PC-3 (cell line): ENCODE data around the gene CCDC183. TPM values are rescaled to one million over a fixed set of nuclear protein-coding genes. Genes with fewer than 3 reads are reported as not detected.

Experiments
- ATAC-seq: fragments of 200-7000 bp; cut with Tn5 transposase; 2 replicates; pipeline ENCODE4 v1.9.1; 2020; ENCODE audit warnings: mild to moderate bottlenecking, moderate library complexity
- BruUV-seq: library from RNA; stranded (reverse); fragments of 400-500 nt; replicated peaks from 2 replicates; lab custom pipeline; 2021; lab: Mats Ljungman, UMichigan
- CTCF ChIA-PET: fragments of 300-600 bp; sonication (Branson Sonifier 250); formaldehyde crosslinking; loops from one replicate; lab custom pipeline; 2022; ENCODE audit warnings: antibody characterized with exemption; lab: Charles Lee
- POLR2A ChIA-PET: fragments of 300-600 bp; sonication (Branson Sonifier 250); formaldehyde crosslinking; loops from one replicate; lab custom pipeline; 2022; ENCODE audit warnings: antibody characterized with exemption; ENCODE audit not compliant: unreplicated experiment; lab: Charles Lee
- DNase-seq: peaks from one replicate; pipeline ENCODE4 v3.0.0-alpha.2; 2015
- H2AFZ ChIP-seq: fragments of 300-600 bp; sonication (generic); 2 replicates; pipeline ENCODE4 v1.6.0; 2016; ENCODE audit warnings: antibody characterized with exemption, low read length
- H3F3A ChIP-seq: fragments of 300-600 bp; sonication (generic); one replicate; pipeline ENCODE4 v1.6.0; 2017; ENCODE audit warnings: antibody characterized with exemption, low read length, control low read depth, mild to moderate bottlenecking; ENCODE audit not compliant: unreplicated experiment
- H3K27ac ChIP-seq: fragments of 300-600 bp; sonication (generic); 2 replicates; pipeline ENCODE4 v1.5.1; 2016; ENCODE audit warnings: mild to moderate bottlenecking, low read length
- H3K27me3 ChIP-seq: fragments of 300-600 bp; sonication (generic); 2 replicates; pipeline ENCODE4 v1.6.1; 2016; ENCODE audit warnings: low read length, mixed read lengths
- H3K36me3 ChIP-seq: fragments of 300-600 bp; sonication (generic); 2 replicates; pipeline ENCODE4 v1.6.1; 2016; ENCODE audit warnings: low read depth, mixed run types, low read length, mixed read lengths
- H3K4me1 ChIP-seq: fragments of 300-600 bp; sonication (generic); 2 replicates; pipeline ENCODE4 v1.5.1; 2016; ENCODE audit warnings: low read length; ENCODE audit not compliant: insufficient read depth
- H3K4me2 ChIP-seq: fragments of 300-600 bp; sonication (generic); 2 replicates; pipeline ENCODE4 v1.6.0; 2016; ENCODE audit warnings: low read length
- H3K4me3 ChIP-seq: fragments of 300-600 bp; sonication (generic); 2 replicates; pipeline ENCODE4 v1.5.1; 2016; ENCODE audit warnings: mild to moderate bottlenecking, low read length, mixed read lengths
- H3K79me2 ChIP-seq: fragments of 300-600 bp; sonication (generic); 2 replicates; pipeline ENCODE4 v1.6.1; 2017; ENCODE audit warnings: low read length, mixed read lengths
- H3K9ac ChIP-seq: fragments of 300-600 bp; sonication (generic); 2 replicates; pipeline ENCODE4 v1.6.0; 2016; ENCODE audit warnings: mild to moderate bottlenecking, low read length
- H3K9me2 ChIP-seq: fragments of 300-600 bp; sonication (generic); replicated peaks from 2 replicates; pipeline ENCODE4 v1.6.1; 2016; ENCODE audit warnings: mixed run types, low read length, mixed read lengths
- H3K9me3 ChIP-seq: fragments of 300-600 bp; sonication (generic); 2 replicates; pipeline ENCODE4 v1.6.1; 2016; ENCODE audit warnings: low read length, mixed read lengths
- H4K20me1 ChIP-seq: fragments of 300-600 bp; sonication (generic); 2 replicates; pipeline ENCODE4 v1.6.1; 2016; ENCODE audit warnings: low read length, mixed read lengths
- CTCF ChIP-seq: fragments of 300-600 bp; sonication (generic); conservative IDR thresholded peaks from 2 replicates; pipeline ENCODE4 v1.5.1; 2017; ENCODE audit warnings: antibody characterized with exemption, low read depth, mild to moderate bottlenecking, low read length
- EZH2 ChIP-seq: fragments of 300-600 bp; sonication (generic); IDR thresholded peaks from one replicate; pipeline ENCODE4 v1.6.1; 2017; ENCODE audit warnings: antibody characterized with exemption, mild to moderate bottlenecking, low read length; ENCODE audit not compliant: unreplicated experiment
- EZH2phosphoT487 ChIP-seq: fragments of 300-600 bp; sonication (generic); IDR thresholded peaks from 2 replicates; pipeline ENCODE4 v1.6.1; 2018; ENCODE audit warnings: mild to moderate bottlenecking, antibody characterized with exemption, low read length, borderline replicate concordance
- intact Hi-C: fragments of 100-400 bp; cut with micrococcal nuclease; formaldehyde crosslinking; loops from 2 replicates; pipeline ENCODE4 v1.9.0; 2023
- total RNA-seq: library from RNA; depleted of rRNA; stranded (reverse); fragments of >200 nt; gene quantifications from 2 replicates; pipeline ENCODE4 v1.2.3, GENCODE V29; 2014

Gene CCDC183
- total RNA-seq, 1 experiment from 2014 or later, result 0.87 TPM

- ChIA-PET CTCF (no interaction called here), POLR2A (no interaction called here)
- Histone ChIP-seq H3K4me2 (no peak overlapping the region), H4K20me1 (no peaks in the 10 kb centered on the region), H3K9me3 (no peaks in the 10 kb centered on the region), H3K9ac (no peak overlapping the region), H3F3A (no peaks in the 10 kb centered on the region), H3K4me3 (no peak overlapping the region), H3K36me3 (peaks cover 8% of the 10 kb centered on the region; the same call in 1 of the 2 replicates), H3K9me2 (no peaks in the 10 kb centered on the region), H3K79me2 (no peaks in the 10 kb centered on the region), H3K27me3 (no peaks in the 10 kb centered on the region), H2AFZ (no peak overlapping the region), H3K27ac (no peak overlapping the region), H3K4me1 (no peaks in the 10 kb centered on the region)
- DNase-seq (no peak), ATAC-seq (no peak)
- TF ChIP-seq EZH2 (no peak), EZH2phosphoT487 (no peak), CTCF (no peak)
- intact Hi-C loops, result no loop called here
- no TSS peak for BruUV-seq
Observed at GRCh38 chr9:136824496-136825225, 28.5 kb downstream of the CCDC183 start.

GRCh38 chr9:136825295-136826187 lies 29.4 kb downstream of the CCDC183 start:
- no peak for DNase-seq
- Histone ChIP-seq H3F3A (no peaks in the 10 kb centered on the region), H3K36me3 (peaks cover 8% of the 10 kb centered on the region; the same call in 1 of the 2 replicates), H3K4me2 (no peak overlapping the region), H3K4me1 (no peaks in the 10 kb centered on the region), H3K9ac (no peak overlapping the region), H4K20me1 (no peaks in the 10 kb centered on the region), H3K79me2 (no peaks in the 10 kb centered on the region), H3K9me2 (no peaks in the 10 kb centered on the region), H2AFZ (no peak overlapping the region), H3K27me3 (no peaks in the 10 kb centered on the region), H3K9me3 (no peaks in the 10 kb centered on the region), H3K4me3 (no peak overlapping the region), H3K27ac (no peak overlapping the region)
- ChIA-PET CTCF (no interaction called here), POLR2A (no interaction called here)
- no peak for ATAC-seq
- TF ChIP-seq CTCF, result no peak
- TF ChIP-seq EZH2, result no peak
- no peak for TF ChIP-seq EZH2phosphoT487
- intact Hi-C loops, result no loop called here
- BruUV-seq, result no TSS peak

GRCh38 chr9:136826188-136826541 lies 30.0 kb downstream of the CCDC183 start:
- intact Hi-C loops, result no loop called here
- Histone ChIP-seq H3K9me3 (no peaks in the 10 kb centered on the region), H2AFZ (no peak overlapping the region), H4K20me1 (no peaks in the 10 kb centered on the region), H3K36me3 (peaks cover 8% of the 10 kb centered on the region; the same call in 1 of the 2 replicates), H3K9ac (no peak overlapping the region), H3K4me2 (no peak overlapping the region), H3K27me3 (no peaks in the 10 kb centered on the region), H3K9me2 (no peaks in the 10 kb centered on the region), H3K4me3 (no peak overlapping the region), H3F3A (no peaks in the 10 kb centered on the region), H3K4me1 (no peaks in the 10 kb centered on the region), H3K79me2 (no peaks in the 10 kb centered on the region), H3K27ac (no peak overlapping the region)
- BruUV-seq, result no TSS peak
- CTCF ChIA-PET, result no interaction called here
- POLR2A ChIA-PET, result no interaction called here
- DNase-seq (no peak), ATAC-seq (no peak)
- TF ChIP-seq CTCF, result no peak
- no peak for TF ChIP-seq EZH2
- no peak for TF ChIP-seq EZH2phosphoT487
